ENCODE data around the gene CFAP46.
A peak's percentile ranks its signal among the peaks of the same experiment; 100 is the strongest.

The CFAP46 gene

GRCh38 chr10:132972149-132972985 lies 30.0 kb upstream of the CFAP46 start:
- TF ChIP-seq, protein P1, sequence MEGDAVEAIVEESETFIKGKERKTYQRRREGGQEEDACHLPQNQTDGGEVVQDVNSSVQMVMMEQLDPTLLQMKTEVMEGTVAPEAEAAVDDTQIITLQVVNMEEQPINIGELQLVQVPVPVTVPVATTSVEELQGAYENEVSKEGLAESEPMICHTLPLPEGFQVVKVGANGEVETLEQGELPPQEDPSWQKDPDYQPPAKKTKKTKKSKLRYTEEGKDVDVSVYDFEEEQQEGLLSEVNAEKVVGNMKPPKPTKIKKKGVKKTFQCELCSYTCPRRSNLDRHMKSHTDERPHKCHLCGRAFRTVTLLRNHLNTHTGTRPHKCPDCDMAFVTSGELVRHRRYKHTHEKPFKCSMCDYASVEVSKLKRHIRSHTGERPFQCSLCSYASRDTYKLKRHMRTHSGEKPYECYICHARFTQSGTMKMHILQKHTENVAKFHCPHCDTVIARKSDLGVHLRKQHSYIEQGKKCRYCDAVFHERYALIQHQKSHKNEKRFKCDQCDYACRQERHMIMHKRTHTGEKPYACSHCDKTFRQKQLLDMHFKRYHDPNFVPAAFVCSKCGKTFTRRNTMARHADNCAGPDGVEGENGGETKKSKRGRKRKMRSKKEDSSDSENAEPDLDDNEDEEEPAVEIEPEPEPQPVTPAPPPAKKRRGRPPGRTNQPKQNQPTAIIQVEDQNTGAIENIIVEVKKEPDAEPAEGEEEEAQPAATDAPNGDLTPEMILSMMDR (conservative IDR thresholded peaks at IDR 0.05): no peak
- no peak overlapping the region for H3K27ac ChIP-seq

GRCh38 chr10:132971448-132972148 lies 29.2 kb upstream of the CFAP46 start:
- TF ChIP-seq, protein P1 (conservative IDR thresholded peaks at IDR 0.05): no peak
- H3K27ac ChIP-seq: no peak overlapping the region

- TF ChIP-seq, protein P1 (conservative IDR thresholded peaks at IDR 0.05): no peak
- H3K27ac ChIP-seq: no peak overlapping the region
Observed at GRCh38 chr10:132970641-132971438, 28.5 kb upstream of the CFAP46 start.

- H3K27ac ChIP-seq: no peak overlapping the region
- TF ChIP-seq, protein P1 (conservative IDR thresholded peaks at IDR 0.05): no peak
Observed at GRCh38 chr10:132967540-132967939, 25.2 kb upstream of the CFAP46 start.

- TF ChIP-seq, protein P1 (conservative IDR thresholded peaks at IDR 0.05): no peak
- H3K27ac ChIP-seq: peak overlapping the region; percentile 70
Observed at GRCh38 chr10:132965411-132966057, 23.2 kb upstream of the CFAP46 start.

DNA sequence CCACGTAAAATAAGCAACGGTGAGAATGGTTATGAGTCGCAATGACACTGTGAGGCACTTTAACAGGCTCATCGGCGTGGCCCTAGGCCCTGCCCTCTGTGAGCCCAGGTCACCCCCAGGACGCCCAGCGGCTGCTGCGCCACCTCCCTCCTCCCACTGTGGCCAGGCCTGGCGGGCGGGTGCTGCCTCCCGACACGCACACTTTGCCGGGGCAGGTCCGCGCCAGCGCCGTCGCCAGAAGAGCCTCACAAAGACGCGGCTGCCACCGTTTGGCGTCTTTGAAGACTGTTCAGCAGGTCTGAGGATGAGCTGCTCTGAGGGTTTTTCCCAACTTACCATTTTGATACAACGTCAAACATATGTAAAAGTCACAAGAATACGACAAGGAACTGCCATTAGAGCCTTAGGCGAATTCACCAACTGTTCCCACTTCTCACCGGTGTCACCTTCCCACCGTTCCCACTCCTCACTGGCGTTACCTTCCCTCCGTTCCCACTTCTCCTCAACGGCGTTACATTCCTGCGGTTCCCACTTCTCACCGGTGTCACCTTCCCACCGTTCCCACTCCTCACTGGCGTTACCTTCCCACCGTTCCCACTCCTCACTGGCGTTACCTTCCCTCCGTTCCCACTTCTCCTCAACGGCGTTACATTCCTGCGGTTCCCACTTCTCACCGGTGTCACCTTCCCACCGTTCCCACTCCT lies 22.5 kb upstream of the CFAP46 start:
- peak overlapping the region; percentile 85 for H3K27ac ChIP-seq

DNA sequence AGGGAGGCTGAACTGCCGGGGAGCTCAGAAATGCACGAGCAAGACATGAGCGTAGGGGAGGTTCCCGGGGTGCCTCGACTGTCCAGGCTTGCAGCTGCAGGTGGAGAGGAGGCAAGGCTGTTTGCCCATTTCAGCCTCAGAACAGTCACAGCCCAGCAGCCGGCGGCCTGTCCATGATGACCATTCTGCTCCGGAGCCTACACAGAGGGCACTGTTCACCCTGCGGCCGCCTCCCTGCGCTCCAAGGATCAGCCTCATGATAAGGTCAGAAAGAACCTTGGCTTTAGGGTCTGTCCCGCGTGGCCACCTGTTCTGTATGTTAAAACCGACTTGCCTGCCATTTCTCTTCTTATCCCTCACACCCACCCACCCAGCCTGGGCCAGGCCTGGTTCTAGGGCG lies 21.9 kb upstream of the CFAP46 start:
- H3K27ac ChIP-seq: peak overlapping the region; percentile 85
- TF ChIP-seq, protein P1 (conservative IDR thresholded peaks at IDR 0.05): no peak
